B cell (primary cell): ENCODE data around the gene NDUFS4. TPM values are rescaled to one million over a fixed set of nuclear protein-coding genes. Genes with fewer than 3 reads are reported as not detected.

ENCODE experiments used
- ATAC-seq: fragments of 200-7000 bp; cut with Tn5 transposase; one replicate; pipeline ENCODE4 v1.10.0; 2021; ENCODE audit warnings: low read depth, mild to moderate bottlenecking, moderate number of reproducible peaks, moderate library complexity
- CTCF ChIA-PET: fragments of 350-600 bp; sonication (Branson Sonifier 250); formaldehyde crosslinking; loops from one replicate; lab custom pipeline; 2021; ENCODE audit warnings: antibody characterized with exemption, inconsistent platforms; lab: Charles Lee
- POLR2A ChIA-PET: fragments of 350-600 bp; sonication (Branson Sonifier 250); formaldehyde crosslinking; loops from one replicate; lab custom pipeline; 2021; ENCODE audit warnings: antibody characterized with exemption; lab: Charles Lee
- DNase-seq: peaks from one replicate; pipeline ENCODE4 v3.0.0; 2013
- H2AFZ ChIP-seq: 2 replicates; pipeline ENCODE4 v1.6.1; 2012; ENCODE audit warnings: mild to moderate bottlenecking, low read depth, low read length; ENCODE audit not compliant: insufficient read depth, poor library complexity, severe bottlenecking
- H3K27ac ChIP-seq, 2 donors: 1 replicate in 1 of 2; 2 replicates in 1 of 2; pipeline ENCODE4 v1.5.1; 2012 to 2013; ENCODE audit warnings: low read length in 2 of 2, mild to moderate bottlenecking in 2 of 2, moderate library complexity in 1 of 2
- H3K27me3 ChIP-seq, 4 experiments: fragments of 200-600 bp in 1 of 4; sonication (generic) in 1 of 4; replicated peaks in 1 of 4; 1 replicate in 2 of 4; 2 replicates in 2 of 4; pipeline versions ENCODE4 v1.6.1 to v1.7.0; 2013 to 2016; ENCODE audit warnings: low read length in 3 of 4, mild to moderate bottlenecking in 2 of 4, mixed read lengths in 1 of 4, moderate library complexity in 1 of 4; ENCODE audit not compliant: insufficient read depth in 4 of 4, control insufficient read depth in 3 of 4; ENCODE audit errors: control extremely low read depth in 1 of 4
- H3K36me3 ChIP-seq, 2 experiments: replicated peaks in 1 of 2; 1 replicate in 1 of 2; 2 replicates in 1 of 2; pipeline versions ENCODE4 v1.6.1 to v1.7.1; 2013; ENCODE audit warnings: low read length in 1 of 2; ENCODE audit not compliant: insufficient read depth in 2 of 2, control insufficient read depth in 1 of 2; ENCODE audit errors: control extremely low read depth in 1 of 2, extremely low read depth in 1 of 2
- H3K4me1 ChIP-seq, 2 donors: fragments of 200-600 bp in 1 of 2; sonication (generic) in 1 of 2; 1 replicate in 1 of 2; 2 replicates in 1 of 2; pipeline versions ENCODE4 v1.5.1 to v1.6.1; 2013 to 2017; ENCODE audit warnings: low read length in 2 of 2; ENCODE audit not compliant: control insufficient read depth in 2 of 2, insufficient read depth in 2 of 2
- H3K4me2 ChIP-seq: replicated peaks from 2 replicates; pipeline ENCODE3; 2012; ENCODE audit warnings: mild to moderate bottlenecking, low read depth, low read length; ENCODE audit not compliant: poor library complexity, severe bottlenecking
- H3K4me3 ChIP-seq, 5 experiments: fragments of 200-600 bp in 1 of 5; sonication (generic) in 1 of 5; 1 replicate in 3 of 5; 2 replicates in 2 of 5; pipeline versions ENCODE4 v1.5.1 to v1.7.0; 2011 to 2016; ENCODE audit warnings: low read length in 4 of 5, mild to moderate bottlenecking in 4 of 5, low read depth in 2 of 5, control low read depth in 1 of 5, moderate library complexity in 1 of 5; ENCODE audit not compliant: insufficient read depth in 1 of 5; ENCODE audit errors: control extremely low read depth in 1 of 5, extremely low read depth in 1 of 5
- H3K79me2 ChIP-seq: fragments of 200-600 bp; sonication (generic); one replicate; pipeline ENCODE4 v1.6.0; 2016; ENCODE audit warnings: low read length; ENCODE audit not compliant: control insufficient read depth, insufficient read depth
- H3K9ac ChIP-seq: fragments of 200-600 bp; sonication (generic); 2 replicates; pipeline ENCODE4 v1.6.1; 2017; ENCODE audit warnings: mild to moderate bottlenecking, low read length, moderate library complexity
- H3K9me3 ChIP-seq, 3 donors: one replicate each; pipeline versions ENCODE4 v1.6.1 to v1.7.1; 2013; ENCODE audit warnings: low read length in 2 of 3; ENCODE audit not compliant: control insufficient read depth in 2 of 3, insufficient read depth in 1 of 3; ENCODE audit errors: control extremely low read depth in 1 of 3
- H4K20me1 ChIP-seq: 2 replicates; pipeline ENCODE4 v1.6.0; 2012; ENCODE audit warnings: mild to moderate bottlenecking, low read length; ENCODE audit not compliant: insufficient read depth, control insufficient read depth, poor library complexity, severe bottlenecking
- H3K27ac Mint-ChIP-seq: one replicate; pipeline ENCODE4 v1.8.0; 2021; ENCODE audit warnings: mixed read lengths
- H3K27me3 Mint-ChIP-seq: one replicate; pipeline ENCODE4 v1.8.0; 2021; ENCODE audit warnings: mixed read lengths
- H3K4me1 Mint-ChIP-seq: one replicate; pipeline ENCODE4 v1.8.0; 2021; ENCODE audit warnings: mixed read lengths
- H3K4me3 Mint-ChIP-seq: one replicate; pipeline ENCODE4 v1.8.0; 2021; ENCODE audit warnings: mixed read lengths
- H3K9me3 Mint-ChIP-seq: one replicate; pipeline ENCODE4 v1.8.0; 2022; ENCODE audit warnings: mixed read lengths; ENCODE audit not compliant: insufficient read depth
- EZH2 ChIP-seq: IDR thresholded peaks from 2 replicates; pipeline ENCODE4 v1.6.1; 2012; ENCODE audit warnings: borderline replicate concordance, low read depth, mild to moderate bottlenecking, moderate library complexity, low read length; ENCODE audit not compliant: insufficient read depth, poor library complexity, severe bottlenecking
- WGBS: methylation state at CpG from one replicate; pipeline ENCODE4 v1.1.5; 2013; ENCODE audit warnings: missing lambda C conversion rate; ENCODE audit not compliant: insufficient coverage; 5-methylcytosine and 5-hydroxymethylcytosine counted together
- intact Hi-C: fragments of 100-400 bp; cut with micrococcal nuclease; formaldehyde crosslinking; loops from one replicate; pipeline ENCODE4 v1.10.0; 2022
- polyA plus RNA-seq: library from polyadenylated mRNA; depleted of rRNA; stranded (reverse); fragments of >200 nt; gene quantifications from 2 replicates; pipeline ENCODE4 v1.2.3, GENCODE V29; 2012
- total RNA-seq, 2 donors: library from RNA; stranded (reverse); fragments of 120-200 nt in 1 of 2; gene quantifications; 1 replicate in 1 of 2; 2 replicates in 1 of 2; pipeline versions ENCODE4 v1.2.3 to v1.2.4, GENCODE V29; 2013 to 2022
- TF ChIP-seq, protein P1 (sequence below): fragments of 200-600 bp; IDR thresholded peaks from one replicate; pipeline ENCODE4 v1.8.0; 2022; ENCODE audit warnings: antibody characterized with exemption, mild to moderate bottlenecking

The NDUFS4 gene
- total and polyA plus RNA-seq, 2 donors (not counting 1 experiment from before 2014, with no cell fraction given), result 24.0 to 29.0 TPM

DNA sequence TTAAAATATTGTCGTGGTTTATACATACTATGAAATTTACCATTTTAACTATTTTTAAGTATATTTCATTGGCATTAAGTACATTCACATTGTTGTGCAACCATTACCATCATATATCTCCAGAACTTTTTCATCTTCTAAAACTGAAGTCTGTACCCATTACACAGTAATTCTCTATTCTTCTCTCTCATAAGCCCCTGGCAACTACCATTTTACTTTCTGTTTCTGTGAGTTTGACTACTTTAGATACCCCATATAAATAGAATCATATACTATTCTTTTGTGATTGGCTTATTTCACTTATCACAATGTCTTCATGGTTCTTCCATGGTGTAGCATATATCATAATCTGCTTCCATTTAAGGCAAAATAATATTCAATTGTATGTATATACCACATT, 30.3 kb downstream of the NDUFS4 start:
- H4K20me1 ChIP-seq, result peaks cover 35% of the 10 kb centered on the region
- WGBS, result no CpG with 5 or more reads among the region's 1 CpG

DNA sequence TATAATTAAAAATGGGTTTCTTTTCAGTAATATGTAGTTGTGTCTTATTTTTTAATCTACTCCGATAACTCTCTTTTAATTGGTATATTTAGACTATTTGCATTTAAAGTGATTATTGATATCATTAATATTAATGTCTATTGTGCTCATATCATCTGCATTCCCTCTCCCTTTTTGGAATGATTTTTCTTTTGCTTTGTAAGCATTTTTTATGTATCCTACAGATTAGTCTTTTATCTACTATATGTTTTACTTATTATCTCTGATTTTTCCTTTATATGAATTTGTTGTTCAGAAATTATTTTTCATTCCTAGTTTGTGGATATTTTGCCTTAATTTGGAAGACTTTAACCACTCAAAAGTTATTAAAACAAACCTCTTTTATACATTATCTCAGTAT, 34.0 kb downstream of the NDUFS4 start:
- no peak overlapping the region for H2AFZ ChIP-seq
- H3K4me1 Mint-ChIP-seq, result peaks cover 46% of the 10 kb centered on the region
- POLR2A ChIA-PET, result no interaction called here
- peaks cover 0 to 6% of the 10 kb centered on the region in 2 donors for H3K4me1 ChIP-seq
- H3K27me3 Mint-ChIP-seq, result no peaks in the 10 kb centered on the region
- H3K9me3 Mint-ChIP-seq, result peaks cover under 1% of the 10 kb centered on the region
- no peak overlapping the region for H3K4me3 ChIP-seq
- CTCF ChIA-PET, result no interaction called here
- H3K4me3 Mint-ChIP-seq, result no peak overlapping the region
- no peak for TF ChIP-seq EZH2
- TF ChIP-seq, protein P1, sequence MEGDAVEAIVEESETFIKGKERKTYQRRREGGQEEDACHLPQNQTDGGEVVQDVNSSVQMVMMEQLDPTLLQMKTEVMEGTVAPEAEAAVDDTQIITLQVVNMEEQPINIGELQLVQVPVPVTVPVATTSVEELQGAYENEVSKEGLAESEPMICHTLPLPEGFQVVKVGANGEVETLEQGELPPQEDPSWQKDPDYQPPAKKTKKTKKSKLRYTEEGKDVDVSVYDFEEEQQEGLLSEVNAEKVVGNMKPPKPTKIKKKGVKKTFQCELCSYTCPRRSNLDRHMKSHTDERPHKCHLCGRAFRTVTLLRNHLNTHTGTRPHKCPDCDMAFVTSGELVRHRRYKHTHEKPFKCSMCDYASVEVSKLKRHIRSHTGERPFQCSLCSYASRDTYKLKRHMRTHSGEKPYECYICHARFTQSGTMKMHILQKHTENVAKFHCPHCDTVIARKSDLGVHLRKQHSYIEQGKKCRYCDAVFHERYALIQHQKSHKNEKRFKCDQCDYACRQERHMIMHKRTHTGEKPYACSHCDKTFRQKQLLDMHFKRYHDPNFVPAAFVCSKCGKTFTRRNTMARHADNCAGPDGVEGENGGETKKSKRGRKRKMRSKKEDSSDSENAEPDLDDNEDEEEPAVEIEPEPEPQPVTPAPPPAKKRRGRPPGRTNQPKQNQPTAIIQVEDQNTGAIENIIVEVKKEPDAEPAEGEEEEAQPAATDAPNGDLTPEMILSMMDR, result no peak
- no peak overlapping the region for H3K27ac ChIP-seq
- peaks cover 0 to 3% of the 10 kb centered on the region in 2 experiments for H3K36me3 ChIP-seq
- H3K4me2 ChIP-seq, result no peak overlapping the region
- DNase-seq (no peak), ATAC-seq (no peak)
- peaks cover 30% of the 10 kb centered on the region for H4K20me1 ChIP-seq
- intact Hi-C loops, result no loop called here
- no peak overlapping the region for H3K9ac ChIP-seq
- H3K27me3 ChIP-seq, result no peaks in the 10 kb centered on the region
- no peaks in the 10 kb centered on the region for H3K9me3 ChIP-seq
- no peak overlapping the region for H3K27ac Mint-ChIP-seq
- no CpG with 5 or more reads among the region's 1 CpG for WGBS
- peaks cover 79% of the 10 kb centered on the region for H3K79me2 ChIP-seq

More for the DNA sequence above, 30.3 kb downstream of the NDUFS4 start:
- H3K27ac Mint-ChIP-seq, result no peak overlapping the region
- Histone ChIP-seq H3K36me3 (no peaks in the 10 kb centered on the region), H3K9me3 (no peaks in the 10 kb centered on the region), H3K27me3 (no peaks in the 10 kb centered on the region), H2AFZ (no peak overlapping the region), H3K4me3 (no peak overlapping the region), H3K79me2 (peaks cover 90% of the 10 kb centered on the region), H3K4me2 (no peak overlapping the region), H3K27ac (no peak overlapping the region), H3K4me1 (peaks cover 0 to 6% of the 10 kb centered on the region in 2 donors), H3K9ac (no peak overlapping the region)
- ChIA-PET POLR2A (no interaction called here), CTCF (interaction anchor here (1.1 kb wide), 1 partner anchor 9 kb away, joined by 3 read pairs; no protein-coding TSS in a partner anchor)
- H3K9me3 Mint-ChIP-seq, result no peaks in the 10 kb centered on the region
- no peak for DNase-seq
- ATAC-seq, result no peak
- intact Hi-C loops, result no loop called here
- no peak for TF ChIP-seq EZH2
- TF ChIP-seq, protein P1, result no peak
- no peak overlapping the region for H3K4me3 Mint-ChIP-seq
- peaks cover 55% of the 10 kb centered on the region for H3K4me1 Mint-ChIP-seq
- H3K27me3 Mint-ChIP-seq, result no peaks in the 10 kb centered on the region
